ENCODE data around the gene DEFB123.
"Not testable (repeated sequence)": the region's sequence is repeated elsewhere in the genome, so short reads cannot be mapped to it uniquely, and the experiment has no call there.

The DEFB123 gene, protein sequence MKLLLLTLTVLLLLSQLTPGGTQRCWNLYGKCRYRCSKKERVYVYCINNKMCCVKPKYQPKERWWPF

DNA sequence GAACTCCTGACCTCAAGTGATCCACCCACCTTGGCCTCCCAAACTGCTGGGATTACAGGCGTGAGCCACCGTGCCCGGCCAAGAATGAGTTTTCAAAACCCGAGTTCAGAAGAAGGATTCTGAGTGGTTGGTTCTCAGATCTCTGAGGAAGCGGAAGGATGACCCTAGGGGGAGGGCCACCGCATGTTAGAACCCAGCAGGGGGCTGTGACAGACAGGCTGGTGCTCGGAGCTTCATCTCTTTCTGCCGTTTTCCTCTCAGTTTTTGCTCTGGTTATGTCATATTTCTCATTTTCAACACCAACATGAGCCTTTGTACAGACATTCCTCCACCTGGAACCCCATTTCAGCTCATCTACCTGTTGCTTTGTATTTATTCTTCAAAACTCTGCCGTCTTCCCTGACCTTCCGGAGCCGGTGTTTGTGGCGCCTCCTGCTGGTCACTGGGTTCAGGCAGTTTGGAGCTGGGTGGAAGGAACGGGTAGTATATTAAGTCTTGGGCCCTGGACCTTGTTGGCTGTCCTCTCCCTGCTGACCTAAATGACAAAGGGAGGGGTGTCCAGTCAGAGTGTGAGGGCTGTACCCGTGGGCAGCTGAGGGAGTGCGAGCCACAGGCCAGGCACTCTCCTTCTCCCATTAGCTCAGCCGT, at the start of gene DEFB123:
Gene DEFB123 (plus strand): TSS at position 621 of the 648 bp plus-strand sequence. CDS start 67 bp downstream, outside the sequence.
- peak in 1 of 3 experiments; percentile 16 for DNase-seq (ENCODE audit: low read depth in 3 of 3)

DNA sequence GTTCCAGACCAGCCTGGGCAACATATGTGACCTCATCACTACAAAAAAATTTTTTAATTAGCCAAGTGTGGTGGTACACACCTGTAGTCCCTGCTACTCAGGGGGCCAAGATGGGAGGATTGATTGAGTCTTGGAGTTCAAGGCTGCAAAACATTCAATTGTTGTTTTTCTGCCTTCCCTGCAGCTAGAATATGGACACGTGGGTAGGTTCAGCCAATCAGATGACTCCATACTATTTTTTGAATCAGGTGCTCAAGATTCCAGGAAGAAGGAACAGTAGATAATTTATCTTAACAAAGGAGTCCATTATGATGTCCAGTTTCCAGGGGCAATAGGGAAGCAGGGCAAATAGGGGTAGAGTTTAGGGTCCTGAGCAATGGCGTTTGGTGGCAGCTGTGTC, 47.6 kb upstream of the DEFB123 start:
- DNase-seq (ENCODE audit: low read depth in 3 of 3), result no peak

DNA sequence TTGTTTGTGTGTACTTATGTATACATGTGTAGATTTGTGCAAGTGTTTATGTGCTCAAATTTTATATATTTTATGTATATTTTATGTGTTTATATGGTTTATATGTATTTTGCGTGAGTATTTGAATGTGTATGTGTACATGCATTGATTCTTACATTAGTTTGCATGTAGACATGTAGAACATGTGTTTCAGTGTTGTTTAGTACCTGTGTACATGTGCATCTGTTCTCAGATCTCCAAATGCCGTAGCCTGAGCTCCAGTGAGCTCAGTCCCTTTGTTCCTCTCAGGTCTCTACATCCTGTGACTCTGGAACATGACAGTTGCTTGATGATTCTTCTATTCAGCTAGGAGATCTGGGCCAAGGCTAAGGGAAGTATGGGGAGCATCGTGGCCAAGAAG, 45.5 kb upstream of the DEFB123 start:
- DNase-seq (ENCODE audit: low read depth in 3 of 3), result no peak

DNA sequence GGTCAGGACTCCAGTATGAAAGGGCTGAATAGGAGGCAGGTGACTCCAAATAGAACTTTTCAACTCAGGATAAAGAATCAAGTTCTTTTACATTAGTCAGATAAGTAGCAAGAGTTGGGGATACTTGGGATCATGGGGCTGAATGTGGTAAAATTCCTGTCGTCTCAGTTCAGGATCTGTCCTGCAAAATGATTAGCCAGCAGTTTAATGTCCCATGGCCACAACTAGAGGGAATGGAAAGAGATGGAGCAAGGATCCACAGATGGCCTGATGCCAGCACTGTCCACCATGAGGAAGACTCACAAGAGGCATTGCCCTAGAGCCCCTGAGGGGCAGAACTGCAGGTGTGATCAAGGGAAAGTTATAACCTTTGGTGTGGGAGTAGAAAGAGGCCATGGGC, 36.5 kb upstream of the DEFB123 start:
- no peak for DNase-seq (ENCODE audit: low read depth in 3 of 3)

DNA sequence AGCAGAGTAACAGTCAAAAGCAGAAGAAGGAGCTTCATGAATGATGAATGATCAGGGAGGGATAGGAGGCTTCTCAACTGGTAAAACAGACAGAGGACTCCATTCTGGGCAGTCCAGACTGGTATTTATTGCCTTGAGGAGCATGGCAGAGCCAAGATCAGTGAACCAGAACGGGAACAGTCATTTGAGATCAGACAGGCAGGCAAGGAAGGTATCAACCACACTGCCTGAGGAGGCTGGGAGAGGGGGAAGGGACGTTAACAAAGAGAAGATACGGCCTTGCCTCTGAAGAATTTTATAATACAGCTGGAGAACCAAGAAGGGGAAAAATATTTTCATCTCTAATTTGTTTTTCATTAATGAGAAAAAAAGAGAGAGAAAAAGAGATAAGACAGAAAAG, 34.3 kb upstream of the DEFB123 start, which contains the start of gene DEFB121:
Gene DEFB121 (minus strand): TSS at position 101 of the 400 bp plus-strand sequence. CDS start 63 bp downstream, at position 38.
- DNase-seq (ENCODE audit: low read depth in 3 of 3), result no peak

DNA sequence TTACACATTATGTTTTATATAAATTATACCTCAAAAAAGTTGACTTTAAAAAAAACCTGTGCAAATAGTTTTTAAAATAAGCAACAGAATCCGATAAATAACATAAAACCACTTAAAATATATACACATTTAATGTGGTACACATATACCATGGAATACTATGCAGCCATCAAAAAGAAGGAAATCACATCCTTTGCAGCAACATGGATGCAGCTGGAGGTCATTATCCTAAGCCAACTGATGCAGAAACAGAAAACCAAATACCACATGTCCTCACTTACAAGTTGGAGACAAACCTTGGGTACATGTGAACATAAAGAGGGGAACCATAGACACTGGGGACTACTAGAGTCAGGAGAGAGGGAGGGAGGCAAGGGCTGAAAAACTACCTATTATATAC, 30.4 kb upstream of the DEFB123 start:
- no peak for DNase-seq (ENCODE audit: low read depth in 3 of 3)

DNA sequence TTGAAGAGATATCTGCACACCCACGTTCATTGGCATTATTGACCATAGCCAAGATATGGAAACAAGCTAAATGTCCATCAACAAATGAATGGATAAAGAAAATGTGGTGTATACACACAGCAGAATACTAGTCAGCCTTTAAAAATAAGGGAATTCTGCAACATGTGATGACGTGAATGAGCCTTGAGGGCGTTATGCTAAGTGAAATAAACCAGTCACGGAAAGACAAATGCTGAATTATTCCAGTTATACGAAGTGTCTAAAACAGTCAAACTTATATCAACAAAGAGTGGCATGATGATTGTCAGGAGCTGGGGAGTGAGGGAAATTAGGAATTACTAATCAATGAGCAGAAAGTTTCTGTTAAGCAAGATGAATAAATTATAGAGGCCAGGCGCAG, 26.1 kb upstream of the DEFB123 start:
- DNase-seq (ENCODE audit: low read depth in 3 of 3), result no peak

DNA sequence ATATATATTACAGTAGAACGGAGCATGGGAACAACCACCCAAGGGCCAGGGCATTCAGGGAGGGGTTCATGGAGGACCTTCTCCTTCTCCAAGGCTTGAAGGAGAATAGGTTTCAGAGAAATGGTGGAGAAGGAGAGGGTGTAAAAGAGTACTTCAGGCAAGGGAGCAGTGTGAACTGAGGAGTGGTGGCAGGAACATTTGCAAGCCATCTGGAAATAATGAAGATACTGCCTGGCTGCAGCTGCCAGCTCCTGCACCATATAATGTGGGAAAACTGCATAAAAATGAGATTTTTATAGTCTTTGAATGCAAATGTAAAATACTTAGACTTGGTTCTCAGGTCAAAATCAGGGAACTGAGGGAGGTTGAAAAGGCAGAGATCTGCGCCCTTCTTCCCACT, 24.8 kb upstream of the DEFB123 start:
- DNase-seq (ENCODE audit: low read depth in 3 of 3), result no peak

DNA sequence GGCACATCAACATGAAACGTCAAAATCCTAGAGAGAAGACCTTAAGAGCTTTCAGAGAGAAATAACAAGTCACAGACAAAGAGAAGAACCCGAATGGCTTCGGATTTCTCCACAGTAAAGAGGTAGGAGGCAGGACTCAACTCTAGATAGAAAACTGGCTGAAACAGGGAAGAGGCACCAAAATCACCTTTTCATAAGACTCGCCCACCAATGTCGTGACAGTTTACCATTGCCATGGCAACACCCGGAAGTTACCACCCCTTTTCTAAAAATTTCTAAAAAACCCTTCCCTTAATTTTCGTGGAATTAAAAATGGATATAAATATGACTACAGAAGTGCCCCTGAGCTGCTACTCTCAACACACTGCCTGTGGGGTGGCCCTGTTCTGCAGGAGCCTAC, 22.1 kb upstream of the DEFB123 start:
- no peak for DNase-seq (ENCODE audit: low read depth in 3 of 3)

DNA sequence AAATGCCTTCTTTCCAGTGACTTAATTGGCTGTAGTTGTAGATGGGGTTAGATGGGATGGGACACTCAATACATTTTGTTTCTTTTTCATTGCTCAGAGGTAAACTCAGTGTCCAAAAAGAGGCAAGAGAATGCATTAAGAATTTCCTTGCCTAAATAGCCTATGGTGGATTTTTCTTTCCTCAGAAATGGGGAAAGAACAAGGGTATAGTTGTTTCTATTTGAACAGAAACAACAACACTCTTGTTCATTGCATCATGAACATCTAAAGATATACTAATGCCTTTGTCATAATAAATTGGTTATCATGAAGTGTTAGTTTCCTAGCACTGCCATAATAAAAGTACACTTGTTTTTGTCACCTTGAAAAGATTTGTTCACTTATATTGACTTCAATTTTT, 14.6 kb upstream of the DEFB123 start:
- no peak for DNase-seq (ENCODE audit: low read depth in 3 of 3)

DNA sequence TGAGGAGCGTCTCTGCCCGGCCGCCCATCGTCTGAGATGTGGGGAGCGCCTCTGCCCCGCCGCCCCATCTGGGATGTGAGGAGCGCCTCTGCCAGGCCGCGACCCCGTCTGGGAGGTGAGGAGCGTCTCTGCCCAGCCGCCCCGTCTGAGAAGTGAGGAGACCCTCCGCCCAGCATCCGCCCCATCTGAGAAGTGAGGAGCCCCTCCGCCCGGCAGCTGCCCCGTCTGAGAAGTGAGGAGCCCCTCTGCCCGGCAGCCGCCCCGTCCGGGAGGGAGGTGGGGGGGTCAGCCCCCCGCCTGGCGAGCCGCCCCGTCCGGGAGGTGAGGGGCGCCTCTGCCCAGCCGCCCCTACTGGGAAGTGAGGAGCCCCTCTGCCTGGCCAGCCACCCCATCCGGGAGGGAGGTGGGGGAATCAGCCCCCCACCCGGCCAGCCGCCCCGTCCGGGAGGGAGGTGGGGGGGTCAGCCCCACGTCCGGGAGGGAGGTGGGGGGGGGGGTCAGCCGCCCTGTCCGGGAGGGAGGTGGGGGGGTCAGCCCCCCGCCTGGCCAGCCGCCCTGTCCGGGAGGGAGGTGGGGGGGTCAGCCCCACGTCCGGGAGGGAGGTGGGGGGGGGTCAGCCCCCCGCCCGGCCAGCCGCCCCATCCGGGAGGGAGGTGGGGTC, 13.4 kb upstream of the DEFB123 start:
- not testable (repeated sequence) for DNase-seq (ENCODE audit: low read depth in 3 of 3)

DNA sequence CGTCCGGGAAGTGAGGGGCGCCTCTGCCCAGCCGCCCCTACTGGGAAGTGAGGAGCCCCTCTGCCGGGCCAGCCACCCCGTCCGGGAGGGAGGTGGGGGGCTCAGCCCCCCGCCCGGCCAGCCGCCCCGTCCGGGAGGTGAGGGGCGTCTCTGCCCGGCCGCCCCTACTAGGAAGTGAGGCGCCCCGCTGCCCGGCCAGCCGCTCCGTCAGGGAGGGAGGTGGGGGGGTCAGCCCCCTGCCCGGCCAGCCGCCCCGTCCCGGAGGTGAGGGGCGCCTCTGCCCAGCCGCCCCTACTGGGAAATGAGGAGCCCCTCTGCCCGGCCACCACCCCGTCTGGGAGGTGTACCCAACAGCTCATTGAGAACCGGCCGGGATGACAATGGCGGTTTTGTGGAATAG, 12.9 kb upstream of the DEFB123 start:
- DNase-seq (ENCODE audit: low read depth in 3 of 3), result not testable (repeated sequence)

DNA sequence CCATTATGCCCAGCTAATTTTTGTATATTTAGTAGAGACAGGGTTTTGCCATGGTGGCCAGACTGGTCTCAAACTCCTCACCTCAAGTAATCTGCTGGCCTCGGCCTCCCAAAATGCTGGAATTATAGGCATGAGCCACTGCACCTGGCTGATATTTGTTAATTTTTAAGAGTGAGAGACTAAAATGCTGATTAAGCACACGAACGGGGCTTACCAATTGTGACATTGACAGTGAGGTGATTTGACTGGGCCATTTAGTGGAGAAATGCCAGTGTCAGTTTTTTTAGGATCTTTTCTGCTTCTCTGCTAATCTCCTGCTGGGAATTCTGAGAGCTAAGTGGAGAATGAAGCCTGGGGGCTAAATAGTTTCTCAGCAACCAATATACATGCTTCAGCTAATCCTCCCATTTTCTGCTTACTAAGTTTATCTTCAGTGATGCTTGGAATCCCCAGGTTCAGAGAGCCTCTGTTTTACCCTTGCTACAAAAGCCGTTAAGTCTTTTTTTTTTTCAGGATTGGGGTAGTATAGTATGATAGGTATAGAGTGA, 9.8 kb upstream of the DEFB123 start:
- DNase-seq (ENCODE audit: low read depth in 3 of 3), result no peak

DNA sequence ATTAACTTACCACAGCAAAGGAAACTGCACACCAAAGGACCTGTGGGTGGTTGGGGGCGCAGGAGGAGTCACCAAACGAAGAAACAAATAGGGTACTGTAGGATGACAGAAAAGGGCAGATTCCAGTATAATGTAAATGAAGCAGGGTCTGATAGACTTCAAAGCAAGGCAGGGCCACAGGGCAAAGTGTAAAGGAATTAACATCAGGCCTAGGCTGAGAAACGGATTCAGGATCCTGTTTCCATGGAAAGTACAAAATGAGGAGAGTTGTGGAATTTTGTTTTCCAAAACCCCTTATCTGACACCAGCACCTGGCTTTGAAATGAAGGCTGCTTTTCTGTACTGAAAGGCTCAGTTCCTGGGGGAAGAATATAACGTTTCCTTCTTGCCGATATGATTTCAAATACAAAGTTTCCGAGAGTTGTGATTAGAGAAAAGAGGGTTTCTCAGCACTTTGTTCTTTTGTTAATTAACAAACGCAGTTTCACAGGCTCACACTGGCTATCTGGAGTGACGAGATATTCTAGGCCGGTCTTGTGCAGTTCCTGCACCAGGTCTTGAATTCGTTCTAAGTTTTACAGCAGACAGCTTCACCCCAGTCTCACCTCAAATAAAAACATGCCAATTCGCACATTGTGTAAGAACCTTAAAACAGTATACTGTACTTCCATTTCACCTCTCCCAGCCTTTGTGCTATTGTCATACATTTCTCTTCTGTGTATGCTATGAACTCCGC, 5.8 kb downstream of the DEFB123 start:
- DNase-seq (ENCODE audit: low read depth in 3 of 3), result no peak

DNA sequence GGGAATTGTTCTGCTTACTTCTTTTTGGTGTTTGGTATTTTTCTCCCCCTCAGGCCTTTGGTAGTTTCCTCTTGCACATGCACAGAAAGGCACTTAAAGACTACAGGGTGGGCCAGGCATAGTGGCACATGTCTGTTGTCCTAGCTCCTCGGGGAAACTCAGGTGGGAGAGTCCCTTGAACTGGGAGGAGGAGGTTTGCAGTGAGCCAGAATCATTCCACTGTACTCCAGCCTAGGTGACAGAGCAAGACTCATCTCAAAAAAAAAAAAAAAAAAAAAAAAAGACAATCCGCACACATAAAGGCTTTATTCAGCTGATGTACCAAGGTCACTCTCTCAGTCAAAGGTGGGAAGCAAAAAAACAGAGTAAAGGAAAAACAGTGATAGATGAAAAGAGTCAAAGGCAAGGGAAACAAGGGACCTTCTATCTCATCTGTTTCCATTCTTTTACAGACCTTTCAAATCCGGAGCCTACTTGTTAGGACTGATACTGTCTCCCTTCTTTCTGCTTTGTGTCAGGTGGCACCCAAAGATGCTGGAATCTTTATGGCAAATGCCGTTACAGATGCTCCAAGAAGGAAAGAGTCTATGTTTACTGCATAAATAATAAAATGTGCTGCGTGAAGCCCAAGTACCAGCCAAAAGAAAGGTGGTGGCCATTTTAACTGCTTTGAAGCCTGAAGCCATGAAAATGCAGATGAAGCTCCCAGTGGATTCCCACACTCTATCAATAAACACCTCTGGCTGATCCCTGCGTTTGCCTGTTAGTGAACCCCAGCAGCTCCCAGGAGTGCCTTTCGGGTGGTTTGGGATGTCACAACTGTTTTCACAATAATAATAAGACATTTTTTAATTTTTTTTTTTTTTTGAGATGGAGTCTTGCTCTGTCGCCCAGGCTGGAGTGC, 9.3 kb downstream of the DEFB123 start:
- DNase-seq (ENCODE audit: low read depth in 3 of 3), result no peak

DNA sequence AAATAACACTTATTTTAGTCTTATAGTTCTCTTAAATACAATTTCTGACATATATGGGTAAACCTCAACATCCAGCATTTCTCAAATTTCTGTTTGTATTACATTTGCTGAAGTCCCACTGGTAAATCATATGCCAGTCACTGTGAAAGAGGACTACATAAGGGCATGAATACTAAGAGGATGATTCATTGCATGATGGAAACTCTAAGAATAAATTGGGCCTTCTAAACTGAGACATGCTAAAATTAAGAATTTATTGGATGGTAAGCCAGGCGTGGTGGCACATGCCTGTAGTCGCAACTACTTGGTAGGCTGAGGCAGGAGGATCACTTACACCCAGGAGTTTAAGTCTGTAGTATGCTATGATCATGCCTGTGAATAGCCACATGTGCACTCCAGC, 12.1 kb downstream of the DEFB123 start:
- no peak for DNase-seq (ENCODE audit: low read depth in 3 of 3)

DNA sequence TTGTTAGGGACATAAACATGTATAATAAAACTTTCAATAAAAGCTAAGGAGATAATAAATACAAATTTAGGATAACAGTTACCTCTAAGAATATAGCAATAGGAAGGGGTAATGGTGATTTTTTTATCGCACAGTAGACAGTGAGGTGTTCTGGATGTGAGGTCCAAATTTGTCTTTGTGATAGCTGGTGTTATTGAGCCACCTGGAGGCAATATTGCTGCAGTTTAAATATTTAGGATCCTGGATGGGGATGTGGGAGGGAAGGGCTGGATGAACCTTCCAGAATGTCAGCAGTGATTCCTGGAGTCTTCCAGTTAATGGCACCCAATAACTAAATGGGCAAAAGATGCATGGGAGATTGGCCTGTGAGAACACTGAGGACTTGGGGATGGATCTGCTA, 13.9 kb downstream of the DEFB123 start:
- no peak for DNase-seq (ENCODE audit: low read depth in 3 of 3)

DNA sequence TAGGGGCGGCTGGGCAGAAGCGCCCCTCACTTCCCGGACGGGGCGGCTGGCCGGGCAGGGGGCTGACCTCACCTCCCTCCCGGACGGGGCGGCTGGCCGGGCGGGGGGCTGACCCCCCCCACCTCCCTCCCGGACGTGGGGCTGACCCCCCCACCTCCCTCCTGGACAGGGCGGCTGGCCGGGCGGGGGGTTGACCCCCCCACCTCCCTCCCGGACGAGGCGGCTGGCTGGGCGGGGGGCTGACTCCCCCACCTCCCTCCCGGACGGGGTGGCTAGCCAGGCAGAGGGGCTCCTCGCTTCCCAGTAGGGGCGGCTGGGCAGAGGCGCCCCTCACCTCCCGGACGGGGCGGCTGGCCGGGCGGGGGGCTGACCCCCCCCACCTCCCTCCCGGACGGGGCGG, 30.5 kb downstream of the DEFB123 start:
- not testable (repeated sequence) for DNase-seq (ENCODE audit: low read depth in 3 of 3)

DNA sequence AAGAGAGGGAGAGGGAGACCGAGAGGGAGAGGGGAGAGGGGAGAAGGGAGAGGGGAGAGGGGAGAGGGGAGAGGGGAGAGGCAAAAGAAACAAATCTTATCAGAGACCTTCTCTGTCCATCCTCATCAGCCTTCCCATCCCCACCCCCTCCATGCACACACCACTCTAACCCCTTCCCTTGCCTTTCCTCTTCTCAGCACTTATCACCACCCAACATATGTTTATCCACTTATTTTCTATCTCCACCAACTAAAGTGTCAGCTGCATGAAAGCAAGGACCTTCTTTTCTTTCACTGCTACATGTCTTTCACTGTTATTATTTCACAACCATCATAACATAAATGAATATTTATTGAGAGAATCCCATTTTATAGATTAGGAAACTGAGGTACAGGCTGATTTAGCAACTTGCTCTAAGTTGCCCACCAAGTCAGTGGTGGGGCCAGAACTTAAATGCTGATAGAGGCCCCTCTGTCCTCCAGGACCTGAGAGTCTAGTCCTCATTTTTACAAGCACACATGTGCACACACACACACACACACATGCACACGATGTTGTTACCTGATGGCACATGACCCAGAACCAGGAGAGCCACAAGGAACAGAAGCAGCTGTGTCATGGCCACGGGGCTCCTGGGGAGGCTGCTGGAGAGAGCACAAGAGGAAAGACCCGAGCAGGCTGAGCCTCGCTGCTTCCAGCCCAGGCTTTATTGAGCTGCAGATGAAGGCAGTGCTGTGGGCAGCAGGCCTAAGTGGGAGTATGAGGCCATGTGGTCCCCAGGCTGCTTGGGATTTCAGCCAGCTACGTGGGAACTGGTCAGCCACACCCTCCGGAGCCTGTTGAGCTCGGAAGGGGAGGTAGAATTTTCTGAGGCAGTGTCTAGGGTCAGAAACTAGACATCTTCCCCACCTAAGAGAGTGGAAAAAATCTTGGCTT, 32.2 kb downstream of the DEFB123 start:
- no peak for DNase-seq (ENCODE audit: low read depth in 3 of 3)

All from stimulated activated CD4-positive, alpha-beta T cell treated with anti-CD3 and anti-CD28 coated beads, TNF-alpha, amount 100 ng/mL, for 24 hours (primary cell).